GM19468 (cell line): ENCODE results near the gene CUL1.

Experiments used
- ATAC-seq: cut with Tn5 transposase; IDR thresholded peaks from one replicate; pipeline ENCODE4 v1.9.1; 2021; ENCODE audit warnings: mild to moderate bottlenecking, moderate library complexity, moderate number of reproducible peaks; ENCODE audit not compliant: unreplicated experiment; ENCODE audit errors: extremely low read depth

Gene CUL1

DNA sequence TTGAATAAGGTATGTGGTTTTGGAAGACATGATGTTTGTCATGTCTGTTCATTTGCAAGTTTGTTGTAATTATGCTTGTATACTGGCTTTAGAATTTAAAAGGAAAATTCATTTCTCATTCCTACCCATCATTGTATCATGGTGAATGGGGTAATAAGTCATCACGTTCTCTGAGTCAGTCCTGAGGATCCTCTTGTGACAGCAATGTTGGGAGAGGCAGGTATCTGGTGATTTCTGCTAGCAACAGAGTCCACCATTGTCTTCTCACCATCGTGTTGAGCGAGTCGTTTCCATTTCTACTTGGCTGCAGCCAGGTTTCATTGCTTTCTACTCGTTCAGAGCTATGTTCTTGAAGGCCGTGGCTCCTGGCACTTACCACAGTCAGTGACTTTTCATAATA lies 16.3 kb downstream of the CUL1 start:
- ATAC-seq, result no peak

GRCh38 chr7:148717266-148717793 lies 18.6 kb downstream of the CUL1 start:
- ATAC-seq, result no peak

DNA sequence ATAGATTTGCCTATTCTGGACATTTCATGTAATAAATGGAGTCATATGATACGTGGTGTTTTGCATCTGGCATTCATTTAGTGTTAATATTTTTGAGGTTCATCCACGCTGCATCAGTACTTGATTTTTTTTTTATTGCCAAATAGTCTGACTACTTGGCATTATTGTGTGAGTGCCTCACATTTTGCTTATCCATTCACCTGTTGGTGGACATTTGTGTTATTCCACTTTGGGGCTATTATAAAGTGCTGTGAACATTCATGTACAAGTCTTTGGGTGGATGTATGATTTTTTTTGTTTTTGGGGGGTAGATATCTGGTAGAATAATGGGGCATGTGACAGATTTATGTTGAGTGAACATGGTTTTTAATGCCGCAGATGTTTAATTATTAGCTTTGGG lies 19.7 kb downstream of the CUL1 start:
- ATAC-seq, result no peak

- ATAC-seq, result no peak
Measured at GRCh38 chr7:148719753-148720152, 21.1 kb downstream of the CUL1 start.

DNA sequence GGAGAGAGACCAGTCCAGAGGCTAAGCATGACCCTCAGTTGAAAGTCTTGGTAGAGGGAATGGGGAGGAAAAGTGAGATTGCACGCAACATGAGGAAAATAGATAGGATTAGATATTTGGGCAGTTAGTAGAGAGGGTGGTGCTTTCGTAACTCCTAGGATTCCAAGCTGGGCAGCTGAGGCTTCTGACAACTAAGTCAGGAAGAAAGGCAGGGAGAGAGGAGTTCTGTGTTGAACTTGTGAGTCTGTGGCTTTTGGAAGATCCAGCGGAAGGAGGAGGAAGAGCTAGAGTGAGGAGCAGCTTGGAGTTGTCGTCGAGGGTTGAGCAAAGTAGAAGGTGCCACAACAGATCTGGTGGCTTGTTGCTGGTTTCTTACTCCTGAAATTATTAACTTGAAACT lies 21.8 kb downstream of the CUL1 start:
- ATAC-seq, result no peak

DNA sequence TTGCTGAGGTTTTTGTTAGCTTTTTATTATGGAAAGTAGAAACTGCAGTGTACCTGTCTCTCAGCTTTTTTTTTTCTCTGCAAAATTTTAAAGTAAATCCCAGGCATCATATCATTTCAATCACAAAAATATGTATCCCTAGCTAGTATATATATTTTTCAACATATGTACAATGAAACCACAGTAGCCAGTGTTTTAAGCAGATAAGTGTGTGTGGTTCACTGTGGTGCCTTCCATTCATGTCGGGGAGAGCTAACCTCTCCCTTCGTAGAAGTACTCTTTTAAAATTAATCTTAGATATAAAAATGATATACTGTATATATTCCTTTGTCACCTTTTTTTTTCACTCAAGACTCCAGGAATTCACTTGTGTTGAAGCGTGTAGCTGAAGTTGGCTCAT lies 22.7 kb downstream of the CUL1 start:
- ATAC-seq, result no peak

GRCh38 chr7:148722340-148723165 lies 23.9 kb downstream of the CUL1 start:
- no peak for ATAC-seq

DNA sequence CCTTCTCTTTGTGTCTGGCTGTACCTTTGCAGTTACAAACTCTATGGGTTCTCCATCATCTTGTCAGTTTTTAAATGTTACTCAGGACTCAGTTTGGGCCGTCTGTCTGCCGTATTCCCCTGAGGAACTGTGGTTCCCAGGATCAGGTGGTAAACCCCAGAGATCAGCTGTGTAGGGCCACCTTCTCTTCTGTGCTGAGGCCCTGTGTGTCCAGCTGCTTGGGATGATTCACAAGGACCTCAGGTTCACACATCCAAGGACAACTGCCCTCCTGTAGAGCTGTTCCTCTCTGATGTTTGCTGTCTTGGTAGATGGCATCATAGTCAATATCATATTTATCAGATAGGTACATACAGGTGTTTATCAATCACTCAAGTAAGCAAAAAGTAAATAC lies 24.5 kb downstream of the CUL1 start:
- ATAC-seq, result no peak

GRCh38 chr7:148723846-148724245 lies 25.1 kb downstream of the CUL1 start:
- no peak for ATAC-seq

GRCh38 chr7:148726385-148726784 lies 27.7 kb downstream of the CUL1 start:
- ATAC-seq, result no peak

DNA sequence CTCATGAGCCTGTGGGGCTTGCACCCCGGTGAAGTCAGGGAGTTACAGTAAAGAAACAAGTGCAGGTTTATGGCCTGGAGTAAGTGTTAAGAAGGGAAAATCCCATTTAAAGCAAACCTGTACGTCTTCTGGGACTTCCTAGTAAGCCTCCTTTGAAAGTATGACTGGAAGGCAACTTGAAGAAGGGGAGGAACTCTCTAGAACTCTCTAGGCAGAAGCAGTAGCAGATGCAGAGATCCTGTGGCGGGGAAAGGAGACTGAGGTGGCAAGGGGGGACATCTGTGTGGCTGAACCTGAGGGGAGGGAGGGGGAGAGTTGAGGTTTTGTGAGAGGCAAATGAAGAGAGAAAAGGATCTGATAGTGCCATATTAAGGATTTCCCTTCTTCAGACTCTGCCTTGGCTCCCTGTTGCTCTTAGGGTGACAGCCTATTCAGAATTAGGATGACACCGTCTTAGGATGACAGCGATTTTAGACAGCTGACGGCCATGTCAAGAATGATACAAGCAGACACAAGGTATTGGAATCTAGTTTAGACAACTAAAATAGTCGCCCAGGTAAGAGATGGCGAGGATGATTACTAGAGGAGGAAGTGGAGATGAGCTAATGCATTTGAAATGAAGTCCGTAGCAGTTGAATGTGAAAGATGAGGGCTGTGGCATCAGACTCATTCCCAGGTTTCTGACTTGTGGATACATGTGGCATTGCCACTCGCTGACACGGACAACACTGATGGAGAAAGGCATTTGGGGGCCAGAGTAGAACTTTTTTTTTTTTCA lies 29.0 kb downstream of the CUL1 start:
- peak; percentile 52 for ATAC-seq

DNA sequence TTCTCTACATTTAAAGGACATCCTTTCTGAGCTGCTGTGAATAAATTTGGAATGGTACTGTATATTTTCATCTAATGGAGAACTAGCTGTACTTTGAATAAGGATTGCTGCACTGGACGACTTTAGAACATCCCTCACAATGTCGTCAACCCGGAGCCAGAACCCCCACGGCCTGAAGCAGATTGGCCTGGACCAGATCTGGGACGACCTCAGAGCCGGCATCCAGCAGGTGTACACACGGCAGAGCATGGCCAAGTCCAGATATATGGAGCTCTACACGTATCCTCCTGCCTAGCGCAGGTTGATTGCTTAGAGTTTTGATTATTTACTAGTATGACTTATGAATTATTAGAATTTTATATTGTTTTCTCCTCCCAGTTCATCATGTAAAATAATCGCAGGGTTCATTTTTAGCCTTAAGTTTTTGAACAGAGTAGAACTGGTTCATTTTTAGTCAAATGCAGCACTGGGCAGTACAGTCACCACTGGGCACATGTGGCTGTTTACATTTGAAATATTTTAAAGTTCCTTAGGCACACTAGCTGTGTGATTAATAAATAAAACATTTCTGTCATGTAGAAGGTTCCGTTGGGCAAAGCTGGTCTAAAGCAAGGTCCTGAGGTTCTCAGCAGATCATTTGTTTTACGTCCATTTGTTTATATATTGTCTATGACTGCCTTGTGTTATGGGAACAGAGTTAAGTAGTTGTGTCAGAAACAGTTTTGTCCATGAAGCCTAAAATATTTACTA lies 31.5 kb downstream of the CUL1 start:
- ATAC-seq, result no peak

DNA sequence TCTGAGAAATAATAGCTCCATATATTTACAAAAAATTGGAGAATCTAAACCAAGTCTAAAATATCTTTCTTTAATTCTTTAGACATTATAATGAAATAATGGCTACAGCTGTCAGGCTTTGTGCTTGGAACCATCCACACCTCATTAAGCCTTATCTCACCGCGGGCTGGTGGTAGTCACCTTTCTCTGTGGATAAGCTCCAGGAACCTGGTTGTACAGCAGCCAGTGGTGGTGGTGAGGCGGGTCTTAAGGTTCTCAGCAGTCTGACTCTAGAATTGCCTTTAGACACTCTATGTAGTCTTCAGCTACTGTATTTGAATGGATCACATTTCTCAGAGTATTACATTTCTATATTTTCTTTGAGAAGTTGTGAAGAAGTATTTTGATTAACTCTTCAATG lies 34.2 kb downstream of the CUL1 start:
- no peak for ATAC-seq

GRCh38 chr7:148733496-148733895 lies 34.8 kb downstream of the CUL1 start:
- ATAC-seq, result no peak

DNA sequence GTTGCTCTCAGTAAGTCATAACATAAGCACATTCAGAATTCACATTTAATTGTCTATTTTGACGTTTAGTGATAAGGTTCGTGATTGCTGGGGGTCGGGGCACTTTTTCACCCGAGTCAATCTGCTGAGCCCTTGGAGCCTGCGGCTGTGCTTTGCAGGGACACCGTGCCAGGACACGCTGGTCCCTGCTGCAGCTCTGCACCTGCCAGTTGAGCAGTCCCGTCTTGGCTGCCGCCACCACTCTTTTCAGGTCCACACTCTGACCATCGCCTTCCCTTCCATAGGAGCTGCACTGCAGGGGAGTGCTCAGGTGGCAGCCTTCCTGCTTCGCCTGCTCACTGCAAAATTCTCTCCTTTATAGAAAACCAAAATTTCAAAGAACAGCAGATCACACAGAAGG lies 36.4 kb downstream of the CUL1 start:
- no peak for ATAC-seq

GRCh38 chr7:148735967-148736366 lies 37.3 kb downstream of the CUL1 start:
- no peak for ATAC-seq

- ATAC-seq, result no peak
Measured at GRCh38 chr7:148738737-148739535, 40.2 kb downstream of the CUL1 start.

- ATAC-seq, result no peak
Measured at GRCh38 chr7:148746135-148746534, 47.4 kb downstream of the CUL1 start.

GRCh38 chr7:148747274-148747673 lies 48.6 kb downstream of the CUL1 start:
- no peak for ATAC-seq
